Ovary (tissue), 9 donors: ENCODE measurements around the gene TNFAIP8L3. TPM values are rescaled to one million over a fixed set of nuclear protein-coding genes. Genes with fewer than 3 reads are reported as not detected.

Experiments used
- DNase-seq, 5 donors: peaks; one replicate each; pipeline ENCODE4 v3.0.0-alpha.2; 2019 to 2020
- H3K27ac ChIP-seq, 2 donors: fragments of 200-600 bp; one replicate each; pipeline versions ENCODE4 v1.5.1 to v1.8.0; 2019 to 2022
- H3K27me3 ChIP-seq: fragments of 200-600 bp; one replicate; pipeline ENCODE4 v1.8.0; 2022
- H3K36me3 ChIP-seq: fragments of 200-600 bp; sonication (generic); one replicate; pipeline ENCODE4 v1.5.1; 2019
- H3K4me1 ChIP-seq: one replicate; pipeline ENCODE4 v1.8.1; 2013; ENCODE audit warnings: mild to moderate bottlenecking, moderate library complexity; ENCODE audit not compliant: insufficient read depth
- H3K4me3 ChIP-seq: fragments of 200-600 bp; sonication (generic); one replicate; pipeline ENCODE4 v1.5.1; 2017
- H3K9me3 ChIP-seq, 2 donors: fragments of 200-600 bp in 1 of 2; sonication (generic) in 1 of 2; one replicate each; pipeline versions ENCODE4 v1.5.1 to v1.8.1; 2013 to 2019; ENCODE audit warnings: mild to moderate bottlenecking in 1 of 2, moderate library complexity in 1 of 2
- EP300 ChIP-seq: sonication (generic); formaldehyde crosslinking; IDR thresholded peaks from one replicate; pipeline ENCODE4 v1.6.1; 2017; ENCODE audit warnings: antibody characterized with exemption
- POLR2A ChIP-seq: fragments of 450-650 bp; IDR thresholded peaks from one replicate; pipeline ENCODE4 v1.6.1; 2017; ENCODE audit warnings: antibody characterized with exemption, mild to moderate bottlenecking, moderate library complexity
- WGBS, 3 donors: extraction: QIAGEN DNeasy Blood & Tissue Kit in 1 of 3; methylation state at CpG; one replicate each; pipeline versions ENCODE4 v1.1.5 to v1.1.7; 2013 to 2017; 5-methylcytosine and 5-hydroxymethylcytosine counted together
- intact Hi-C, 4 donors: fragments of 100-400 bp; cut with DNase I; formaldehyde crosslinking; loops; one replicate each; pipeline versions ENCODE4 v1.11.0 to v1.15.1; 2022 to 2023
- polyA plus RNA-seq, 2 donors: library from polyadenylated mRNA; stranded (reverse); fragments of 200-250 nt in 1 of 2; fragments of 350-450 nt in 1 of 2; fragmentation: Illumina TruSeq in 1 of 2; extraction: RNeasy Lipid Tissue Mini Kit (QIAGEN cat#74804) in 1 of 2; gene quantifications; one replicate each; pipeline ENCODE4 v1.2.3, GENCODE V29; 2013 to 2014
- total RNA-seq, 7 donors: library from RNA; depleted of rRNA in 2 of 7; stranded (reverse); fragments of >200 nt in 2 of 7; fragmentation: NEBNext Ultra II Directional in 3 of 7; extraction: Animal tissue kit (Norgen Biotek cat#: 25700) in 3 of 7; gene quantifications; one replicate each; pipeline versions ENCODE4 v1.1.0 to v1.2.4, GENCODE V29; 2016 to 2023
- TF ChIP-seq, protein P1 (sequence below), 3 donors: fragments of 450-650 bp in 2 of 3; fragments of 200-600 bp in 1 of 3; IDR thresholded peaks; one replicate each; pipeline versions ENCODE4 v1.5.1 to v1.8.0; 2016 to 2022; ENCODE audit warnings: antibody characterized with exemption in 3 of 3, mild to moderate bottlenecking in 1 of 3
- donor health status: DM: no; HTN: no; CAD: no; lungs with moderate emphysema.
- donor health status: DM: no; HTN: no; CAD: no.
- donor health status: Bipolar disorder and iron deficiency.
- donor health status: DM: yes; HTN: yes; CAD: no.
- donor health status: DM: no; HTN: no; CAD: no.
- donor health status: DM: yes; HTN: yes; CAD: no.

TNFAIP8L3 gene
- total and polyA plus RNA-seq, 9 donors = 10.2 to 76.5 (median 24.1) TPM

DNA sequence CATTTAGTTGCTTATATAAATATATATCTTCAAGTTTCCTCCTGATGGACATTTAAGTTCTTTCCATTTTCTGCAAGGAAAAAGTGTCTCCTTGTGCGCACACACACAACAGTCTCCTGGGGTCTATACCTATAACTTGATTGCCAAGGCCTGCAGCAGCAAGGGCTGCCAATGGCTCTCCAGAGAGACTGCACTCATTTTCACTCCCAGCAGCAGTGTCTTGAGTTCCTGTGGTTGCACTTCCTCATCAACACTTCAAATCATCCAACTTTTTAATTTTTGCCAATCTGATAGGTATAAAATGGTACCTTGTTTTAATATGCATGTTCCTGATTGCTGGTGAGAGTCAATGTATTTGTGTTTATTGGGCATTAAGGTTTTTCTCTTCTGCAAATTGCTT lies 23.1 kb downstream of the TNFAIP8L3 start:
- Histone ChIP-seq H3K27me3 (no peaks in the 10 kb centered on the region), H3K4me3 (no peak overlapping the region), H3K27ac (no peak overlapping the region), H3K4me1 (peaks cover 2% of the 10 kb centered on the region), H3K36me3 (no peaks in the 10 kb centered on the region), H3K9me3 (no peaks in the 10 kb centered on the region)
- 50 to 100% (median 54%) methylated on average over 1 of the region's 1 CpG for WGBS, 3 donors
- intact Hi-C loops = no loop called here
- TF ChIP-seq, protein P1, sequence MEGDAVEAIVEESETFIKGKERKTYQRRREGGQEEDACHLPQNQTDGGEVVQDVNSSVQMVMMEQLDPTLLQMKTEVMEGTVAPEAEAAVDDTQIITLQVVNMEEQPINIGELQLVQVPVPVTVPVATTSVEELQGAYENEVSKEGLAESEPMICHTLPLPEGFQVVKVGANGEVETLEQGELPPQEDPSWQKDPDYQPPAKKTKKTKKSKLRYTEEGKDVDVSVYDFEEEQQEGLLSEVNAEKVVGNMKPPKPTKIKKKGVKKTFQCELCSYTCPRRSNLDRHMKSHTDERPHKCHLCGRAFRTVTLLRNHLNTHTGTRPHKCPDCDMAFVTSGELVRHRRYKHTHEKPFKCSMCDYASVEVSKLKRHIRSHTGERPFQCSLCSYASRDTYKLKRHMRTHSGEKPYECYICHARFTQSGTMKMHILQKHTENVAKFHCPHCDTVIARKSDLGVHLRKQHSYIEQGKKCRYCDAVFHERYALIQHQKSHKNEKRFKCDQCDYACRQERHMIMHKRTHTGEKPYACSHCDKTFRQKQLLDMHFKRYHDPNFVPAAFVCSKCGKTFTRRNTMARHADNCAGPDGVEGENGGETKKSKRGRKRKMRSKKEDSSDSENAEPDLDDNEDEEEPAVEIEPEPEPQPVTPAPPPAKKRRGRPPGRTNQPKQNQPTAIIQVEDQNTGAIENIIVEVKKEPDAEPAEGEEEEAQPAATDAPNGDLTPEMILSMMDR (IDR thresholded peaks at IDR 0.05) = no peak
- TF ChIP-seq EP300 (no peak), POLR2A (no peak)
- no peak for DNase-seq

DNA sequence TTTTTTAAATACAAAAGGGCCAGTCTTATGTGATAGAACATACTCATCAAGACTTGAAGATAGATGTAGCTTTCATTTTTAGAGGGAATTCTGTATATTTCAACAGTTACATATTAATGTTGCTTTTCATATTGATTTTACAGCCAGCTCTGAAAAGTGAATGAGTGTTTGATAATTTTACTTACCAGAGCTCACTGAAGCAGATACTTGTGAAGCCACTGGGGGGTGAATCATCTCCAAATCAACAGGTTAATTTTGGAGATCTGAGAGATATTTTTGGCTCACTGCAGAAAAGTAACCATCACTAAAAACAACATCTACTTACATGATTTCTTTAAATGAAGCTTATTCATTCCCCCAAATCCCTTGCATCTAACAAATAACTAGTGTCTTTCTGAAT lies 24.7 kb downstream of the TNFAIP8L3 start:
- H3K9me3 ChIP-seq = no peaks in the 10 kb centered on the region
- TF ChIP-seq, protein P1 (IDR thresholded peaks at IDR 0.05) = no peak
- no peak for TF ChIP-seq EP300
- TF ChIP-seq POLR2A = no peak
- H3K27me3 ChIP-seq = no peaks in the 10 kb centered on the region
- no peaks in the 10 kb centered on the region for H3K4me1 ChIP-seq
- intact Hi-C loops = no loop called here
- DNase-seq = no peak
- H3K36me3 ChIP-seq = no peaks in the 10 kb centered on the region
- H3K4me3 ChIP-seq = no peak overlapping the region
- H3K27ac ChIP-seq = no peak overlapping the region

- Histone ChIP-seq H3K27ac (no peak overlapping the region), H3K4me1 (peaks cover 3% of the 10 kb centered on the region), H3K4me3 (no peak overlapping the region), H3K9me3 (no peaks in the 10 kb centered on the region), H3K36me3 (no peaks in the 10 kb centered on the region), H3K27me3 (no peaks in the 10 kb centered on the region)
- intact Hi-C loops = no loop called here
- DNase-seq = no peak
- TF ChIP-seq POLR2A = no peak
- TF ChIP-seq EP300 = no peak
- TF ChIP-seq, protein P1 (IDR thresholded peaks at IDR 0.05) = no peak
- WGBS, 3 donors = 37 to 49% (median 40%) methylated on average over 3 of the region's 3 CpGs
Measured at GRCh38 chr15:51067510-51067909, 27.2 kb downstream of the TNFAIP8L3 start.

- Histone ChIP-seq H3K9me3 (no peaks in the 10 kb centered on the region), H3K27me3 (no peaks in the 10 kb centered on the region), H3K4me3 (no peak overlapping the region), H3K4me1 (peaks cover 3% of the 10 kb centered on the region), H3K27ac (no peak overlapping the region), H3K36me3 (no peaks in the 10 kb centered on the region)
- WGBS, 3 donors = 62 to 82% (median 77%) methylated on average over 1 of the region's 1 CpG
- intact Hi-C loops = no loop called here
- TF ChIP-seq POLR2A = no peak
- no peak for TF ChIP-seq EP300
- DNase-seq = no peak
Measured at GRCh38 chr15:51065781-51066180, 28.9 kb downstream of the TNFAIP8L3 start.

GRCh38 chr15:51065261-51065660 lies 29.4 kb downstream of the TNFAIP8L3 start:
- Histone ChIP-seq H3K27ac (no peak overlapping the region), H3K4me1 (peaks cover 3% of the 10 kb centered on the region), H3K4me3 (no peak overlapping the region), H3K36me3 (no peaks in the 10 kb centered on the region), H3K27me3 (no peaks in the 10 kb centered on the region), H3K9me3 (no peaks in the 10 kb centered on the region)
- no peak for DNase-seq
- intact Hi-C loops = no loop called here
- TF ChIP-seq, protein P1 (IDR thresholded peaks at IDR 0.05) = no peak
- no peak for TF ChIP-seq EP300
- TF ChIP-seq POLR2A = no peak
